Epithelial cell of esophagus (primary cell): ENCODE results near the gene PNPLA2.

ENCODE experiments used
- DNase-seq: peaks from one replicate; pipeline ENCODE4 v3.0.0; 2010; ENCODE audit warnings: low read depth
- H3K4me3 ChIP-seq: 2 replicates; pipeline ENCODE4 v1.5.1; 2011; ENCODE audit warnings: mild to moderate bottlenecking, low read length, control low read depth
- TF ChIP-seq, protein P1 (sequence below): IDR thresholded peaks from 2 replicates; pipeline ENCODE4 v1.5.1; 2011; ENCODE audit warnings: low read depth, mild to moderate bottlenecking, low read length, control low read depth, inconsistent platforms; ENCODE audit not compliant: insufficient read depth; ENCODE audit errors: missing control alignments

The PNPLA2 gene

DNA sequence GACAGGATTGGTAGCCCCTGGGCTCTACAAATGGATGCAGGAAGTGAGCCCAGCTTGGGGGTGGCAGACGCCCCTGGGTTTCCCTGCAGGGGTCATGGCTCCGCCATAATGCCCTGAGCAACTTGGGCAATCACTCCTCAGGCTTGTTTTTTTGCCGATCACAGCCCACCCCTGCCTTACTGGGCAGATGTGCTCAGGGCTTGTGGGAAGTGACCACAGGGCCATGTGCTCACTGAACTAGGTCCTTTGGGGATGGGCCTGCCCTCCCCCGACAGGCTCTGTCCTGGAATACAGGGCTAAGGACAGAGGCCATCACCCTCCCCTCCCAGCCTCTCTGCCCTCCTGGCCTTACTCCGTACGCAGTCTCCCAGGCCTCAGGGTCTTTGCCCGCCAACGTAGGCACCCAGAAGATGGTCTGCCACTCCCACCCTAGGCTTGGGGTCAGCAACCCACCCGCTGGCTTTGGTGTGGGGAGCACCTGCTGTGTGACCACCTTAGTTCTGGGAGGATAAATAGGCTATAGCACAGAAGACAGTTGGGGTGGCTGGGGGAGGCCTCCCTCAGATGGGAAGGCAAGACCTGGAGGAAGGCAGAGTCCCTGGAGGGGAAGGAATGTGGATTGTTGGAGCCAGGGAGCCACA is 5.1 kb upstream of the PNPLA2 start:
- no peak for DNase-seq
- TF ChIP-seq, protein P1, sequence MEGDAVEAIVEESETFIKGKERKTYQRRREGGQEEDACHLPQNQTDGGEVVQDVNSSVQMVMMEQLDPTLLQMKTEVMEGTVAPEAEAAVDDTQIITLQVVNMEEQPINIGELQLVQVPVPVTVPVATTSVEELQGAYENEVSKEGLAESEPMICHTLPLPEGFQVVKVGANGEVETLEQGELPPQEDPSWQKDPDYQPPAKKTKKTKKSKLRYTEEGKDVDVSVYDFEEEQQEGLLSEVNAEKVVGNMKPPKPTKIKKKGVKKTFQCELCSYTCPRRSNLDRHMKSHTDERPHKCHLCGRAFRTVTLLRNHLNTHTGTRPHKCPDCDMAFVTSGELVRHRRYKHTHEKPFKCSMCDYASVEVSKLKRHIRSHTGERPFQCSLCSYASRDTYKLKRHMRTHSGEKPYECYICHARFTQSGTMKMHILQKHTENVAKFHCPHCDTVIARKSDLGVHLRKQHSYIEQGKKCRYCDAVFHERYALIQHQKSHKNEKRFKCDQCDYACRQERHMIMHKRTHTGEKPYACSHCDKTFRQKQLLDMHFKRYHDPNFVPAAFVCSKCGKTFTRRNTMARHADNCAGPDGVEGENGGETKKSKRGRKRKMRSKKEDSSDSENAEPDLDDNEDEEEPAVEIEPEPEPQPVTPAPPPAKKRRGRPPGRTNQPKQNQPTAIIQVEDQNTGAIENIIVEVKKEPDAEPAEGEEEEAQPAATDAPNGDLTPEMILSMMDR, result no peak
- no peak overlapping the region for H3K4me3 ChIP-seq

DNA sequence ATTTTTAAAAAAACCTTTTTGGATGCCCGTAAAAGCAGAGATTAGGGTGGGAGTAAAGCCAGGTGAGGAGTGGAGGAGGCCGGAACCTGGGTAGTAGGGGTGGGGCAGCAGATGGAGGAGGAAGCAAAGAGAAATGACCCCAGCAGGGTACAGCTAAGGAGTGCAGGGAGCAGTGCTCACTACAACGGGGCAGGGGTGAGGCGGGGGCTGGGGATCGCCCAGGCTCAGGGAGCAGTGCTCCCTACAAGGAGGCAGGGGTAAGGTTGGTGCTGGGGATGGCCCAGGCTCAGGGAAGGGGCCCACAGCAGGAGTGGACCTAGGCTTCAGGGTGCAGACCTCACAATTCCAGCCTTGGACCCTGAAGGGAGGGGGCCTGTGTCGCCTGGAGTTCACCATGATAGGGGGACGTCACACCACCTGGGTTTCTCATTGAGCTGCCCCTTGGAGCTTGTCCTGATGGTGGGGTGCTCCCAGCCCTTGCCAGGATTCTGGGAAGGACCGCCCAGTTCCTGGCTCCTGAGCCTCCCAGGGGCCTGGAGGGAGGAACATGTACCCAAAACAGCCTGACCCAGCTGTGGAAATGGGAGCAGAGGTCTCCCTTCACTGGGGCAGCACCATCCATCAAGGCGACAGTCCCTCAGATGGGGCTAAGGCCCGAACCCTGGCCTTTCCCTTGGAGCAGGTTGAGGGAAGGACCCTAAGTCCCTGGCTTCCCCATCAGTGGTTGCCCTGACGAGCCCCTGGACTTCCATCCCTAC is 2.9 kb upstream of the PNPLA2 start:
- DNase-seq, result no peak
- H3K4me3 ChIP-seq, result no peak overlapping the region
- TF ChIP-seq, protein P1, result no peak

DNA sequence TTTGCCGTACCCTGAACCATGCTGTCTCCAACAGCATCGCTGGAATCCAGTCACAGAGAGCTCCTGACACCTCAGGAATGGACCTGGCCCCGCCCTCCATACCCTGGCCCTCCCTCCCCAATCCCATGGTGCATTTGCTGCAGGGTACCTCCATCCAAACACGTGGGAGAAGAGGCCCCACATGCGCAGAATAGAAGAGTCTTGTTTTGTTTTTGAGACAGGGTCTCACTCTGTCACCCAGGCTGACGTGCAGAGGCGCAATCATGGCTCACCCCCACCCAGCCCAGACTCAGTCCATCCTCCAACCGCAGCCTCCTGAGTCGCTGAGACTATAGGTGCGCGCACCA is 2.3 kb upstream of the PNPLA2 start:
- no peak overlapping the region for H3K4me3 ChIP-seq
- TF ChIP-seq, protein P1, result no peak
- DNase-seq, result no peak

DNA sequence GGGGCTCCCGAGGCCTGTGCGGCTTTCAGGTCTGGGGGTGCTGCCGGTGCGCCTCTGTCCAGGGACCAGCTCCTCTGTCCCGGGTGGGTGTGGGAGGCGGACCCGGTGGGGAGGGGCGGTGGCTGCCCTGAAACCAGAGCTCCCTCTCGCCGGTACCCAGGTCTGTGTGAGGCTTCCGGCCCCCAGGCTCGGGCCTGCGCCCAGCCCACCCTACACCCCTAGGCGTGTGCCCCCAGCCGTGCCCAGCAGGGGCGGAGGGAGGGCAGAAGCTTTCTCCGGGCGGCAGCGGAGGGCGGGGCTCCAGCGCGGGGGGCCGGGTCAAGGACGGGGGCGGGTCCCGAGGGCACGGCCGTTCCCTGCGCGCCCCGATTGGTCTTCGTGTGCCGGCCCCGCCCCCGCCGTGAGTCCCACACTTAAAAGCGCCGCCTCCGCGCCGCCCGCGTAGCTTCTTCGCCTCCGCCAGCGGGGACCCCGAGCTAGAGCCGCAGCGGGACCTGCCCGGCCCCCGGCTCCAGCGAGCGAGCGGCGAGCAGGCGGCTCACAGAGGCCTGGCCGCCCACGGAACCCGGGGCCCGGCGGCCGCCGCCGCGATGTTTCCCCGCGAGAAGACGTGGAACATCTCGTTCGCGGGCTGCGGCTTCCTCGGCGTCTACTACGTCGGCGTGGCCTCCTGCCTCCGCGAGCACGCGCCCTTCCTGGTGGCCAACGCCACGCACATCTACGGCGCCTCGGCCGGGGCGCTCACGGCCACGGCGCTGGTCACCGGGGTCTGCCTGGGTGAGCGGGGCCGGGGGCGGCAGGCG is 616 bp downstream of the PNPLA2 start:
- H3K4me3 ChIP-seq, result peak overlapping the region; percentile 61
- peak; percentile 92 for DNase-seq
- TF ChIP-seq, protein P1, result no peak

DNA sequence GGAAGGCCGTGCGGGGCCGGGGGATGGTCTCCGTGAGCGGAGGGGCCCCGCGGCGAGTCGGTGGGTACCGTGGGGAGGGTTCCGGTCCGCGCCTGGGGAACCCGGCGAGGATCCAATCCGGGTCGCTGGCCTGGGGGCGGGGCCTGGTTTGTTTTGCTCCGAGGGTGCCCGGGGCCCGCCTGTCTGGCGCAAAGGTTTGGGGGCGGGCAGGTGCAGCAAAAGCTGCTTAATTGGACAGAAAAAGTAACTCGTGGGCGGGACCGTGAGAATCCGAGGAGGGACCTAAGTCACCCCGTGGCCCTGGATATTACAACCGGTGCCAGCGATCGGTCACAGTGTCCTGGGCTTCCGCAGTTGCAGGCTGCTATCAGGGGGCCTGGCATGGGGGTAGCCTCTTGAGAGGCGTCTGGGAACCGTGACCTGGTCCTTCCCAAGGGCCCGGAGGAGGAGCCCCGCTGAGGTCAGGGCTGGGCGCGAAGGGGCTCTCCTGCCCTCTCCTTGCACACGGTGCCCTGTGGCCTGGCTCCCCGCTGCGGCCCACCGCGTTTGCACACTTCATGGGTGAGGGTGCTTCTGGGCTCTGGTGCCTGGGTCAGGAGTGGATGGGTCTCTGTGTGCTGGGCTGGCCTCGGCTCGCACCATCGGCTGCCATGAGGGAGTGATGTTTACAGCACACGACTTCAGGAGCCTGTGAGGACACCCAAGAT is 1.4 kb downstream of the PNPLA2 start:
- TF ChIP-seq, protein P1, result no peak
- peak overlapping the region; percentile 61 for H3K4me3 ChIP-seq
- peak; percentile 85 for DNase-seq

DNA sequence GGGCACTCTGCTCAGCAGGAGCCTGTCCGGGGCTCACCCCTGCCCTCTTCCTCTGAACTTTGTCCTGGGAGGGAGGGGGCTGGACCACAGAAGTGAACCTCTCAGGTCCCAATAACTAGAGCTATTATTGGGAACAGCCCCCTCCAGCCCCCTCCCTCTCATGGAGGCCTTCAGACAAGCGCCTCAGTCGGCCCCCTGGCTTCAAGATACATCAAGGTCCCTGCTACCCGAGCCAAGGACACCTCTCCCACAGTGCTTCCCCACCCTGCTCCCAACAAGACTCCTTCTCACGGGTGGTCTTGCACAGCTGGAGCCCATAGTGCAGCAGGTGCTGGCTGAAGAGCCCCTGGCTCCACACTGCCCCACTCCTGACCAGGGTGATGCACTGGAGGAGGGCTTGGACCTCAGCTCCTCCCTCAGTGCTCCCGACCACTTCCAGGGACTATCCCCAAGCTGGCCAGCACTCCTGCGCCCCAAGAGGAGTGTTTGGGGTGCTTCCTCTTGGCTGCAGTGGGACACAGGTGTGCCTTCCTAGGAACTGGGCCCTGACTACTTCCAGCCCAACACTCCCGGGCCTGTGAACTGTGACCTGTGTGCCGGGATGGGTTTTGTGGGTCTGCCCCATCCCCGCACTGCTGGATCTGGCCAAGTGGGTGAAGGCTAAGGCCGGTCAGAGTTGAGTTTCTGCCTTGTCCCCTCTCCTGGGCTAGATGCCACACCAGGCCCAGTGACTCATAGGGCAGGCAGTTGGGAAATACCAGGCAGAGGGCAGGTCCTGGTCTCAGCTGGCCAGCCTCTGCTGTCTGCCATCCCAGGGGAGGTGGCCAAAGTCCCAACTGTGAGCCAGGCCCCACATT is 2.2 kb downstream of the PNPLA2 start:
- peak; percentile 40 for DNase-seq
- TF ChIP-seq, protein P1, result no peak
- H3K4me3 ChIP-seq, result peak overlapping the region; percentile 61
